ENCODE measurements around the gene TIAM1. TPM values are rescaled to one million over a fixed set of nuclear protein-coding genes. Genes with fewer than 3 reads are reported as not detected.

Gene TIAM1
- total RNA-seq, 1 experiment from 2014 or later: 3.7 TPM

- no peaks in the 10 kb centered on the region for H3K27me3 ChIP-seq (ENCODE audit: control insufficient read depth, insufficient read depth, low read length)
- in situ Hi-C loops (cut with HindIII; ENCODE audit: low pct_unique_long_range_greater_than_20kb, low sequenced_read_pairs): no loop called here
- BruUV-seq (replicated peaks): no TSS peak
- no peak for DNase-seq (ENCODE audit: low read depth, low spot score)
- H3K9me3 ChIP-seq (ENCODE audit: control insufficient read depth, insufficient read depth, low read depth, low read length): no peaks in the 10 kb centered on the region
- TF ChIP-seq SIN3A (IDR thresholded peaks at IDR 0.05; ENCODE audit: borderline replicate concordance, insufficient read depth, low read depth, low read length): no peak
- no peak for TF ChIP-seq POLR2AphosphoS5 (IDR thresholded peaks at IDR 0.05; ENCODE audit: low read depth, low read length)
- TF ChIP-seq, protein P1, sequence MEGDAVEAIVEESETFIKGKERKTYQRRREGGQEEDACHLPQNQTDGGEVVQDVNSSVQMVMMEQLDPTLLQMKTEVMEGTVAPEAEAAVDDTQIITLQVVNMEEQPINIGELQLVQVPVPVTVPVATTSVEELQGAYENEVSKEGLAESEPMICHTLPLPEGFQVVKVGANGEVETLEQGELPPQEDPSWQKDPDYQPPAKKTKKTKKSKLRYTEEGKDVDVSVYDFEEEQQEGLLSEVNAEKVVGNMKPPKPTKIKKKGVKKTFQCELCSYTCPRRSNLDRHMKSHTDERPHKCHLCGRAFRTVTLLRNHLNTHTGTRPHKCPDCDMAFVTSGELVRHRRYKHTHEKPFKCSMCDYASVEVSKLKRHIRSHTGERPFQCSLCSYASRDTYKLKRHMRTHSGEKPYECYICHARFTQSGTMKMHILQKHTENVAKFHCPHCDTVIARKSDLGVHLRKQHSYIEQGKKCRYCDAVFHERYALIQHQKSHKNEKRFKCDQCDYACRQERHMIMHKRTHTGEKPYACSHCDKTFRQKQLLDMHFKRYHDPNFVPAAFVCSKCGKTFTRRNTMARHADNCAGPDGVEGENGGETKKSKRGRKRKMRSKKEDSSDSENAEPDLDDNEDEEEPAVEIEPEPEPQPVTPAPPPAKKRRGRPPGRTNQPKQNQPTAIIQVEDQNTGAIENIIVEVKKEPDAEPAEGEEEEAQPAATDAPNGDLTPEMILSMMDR (IDR thresholded peaks at IDR 0.05): no peak
- TF ChIP-seq TCF7L2 (IDR thresholded peaks at IDR 0.05; ENCODE audit: low read depth, low read length): no peak
- TF ChIP-seq, protein P2, sequence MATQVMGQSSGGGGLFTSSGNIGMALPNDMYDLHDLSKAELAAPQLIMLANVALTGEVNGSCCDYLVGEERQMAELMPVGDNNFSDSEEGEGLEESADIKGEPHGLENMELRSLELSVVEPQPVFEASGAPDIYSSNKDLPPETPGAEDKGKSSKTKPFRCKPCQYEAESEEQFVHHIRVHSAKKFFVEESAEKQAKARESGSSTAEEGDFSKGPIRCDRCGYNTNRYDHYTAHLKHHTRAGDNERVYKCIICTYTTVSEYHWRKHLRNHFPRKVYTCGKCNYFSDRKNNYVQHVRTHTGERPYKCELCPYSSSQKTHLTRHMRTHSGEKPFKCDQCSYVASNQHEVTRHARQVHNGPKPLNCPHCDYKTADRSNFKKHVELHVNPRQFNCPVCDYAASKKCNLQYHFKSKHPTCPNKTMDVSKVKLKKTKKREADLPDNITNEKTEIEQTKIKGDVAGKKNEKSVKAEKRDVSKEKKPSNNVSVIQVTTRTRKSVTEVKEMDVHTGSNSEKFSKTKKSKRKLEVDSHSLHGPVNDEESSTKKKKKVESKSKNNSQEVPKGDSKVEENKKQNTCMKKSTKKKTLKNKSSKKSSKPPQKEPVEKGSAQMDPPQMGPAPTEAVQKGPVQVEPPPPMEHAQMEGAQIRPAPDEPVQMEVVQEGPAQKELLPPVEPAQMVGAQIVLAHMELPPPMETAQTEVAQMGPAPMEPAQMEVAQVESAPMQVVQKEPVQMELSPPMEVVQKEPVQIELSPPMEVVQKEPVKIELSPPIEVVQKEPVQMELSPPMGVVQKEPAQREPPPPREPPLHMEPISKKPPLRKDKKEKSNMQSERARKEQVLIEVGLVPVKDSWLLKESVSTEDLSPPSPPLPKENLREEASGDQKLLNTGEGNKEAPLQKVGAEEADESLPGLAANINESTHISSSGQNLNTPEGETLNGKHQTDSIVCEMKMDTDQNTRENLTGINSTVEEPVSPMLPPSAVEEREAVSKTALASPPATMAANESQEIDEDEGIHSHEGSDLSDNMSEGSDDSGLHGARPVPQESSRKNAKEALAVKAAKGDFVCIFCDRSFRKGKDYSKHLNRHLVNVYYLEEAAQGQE (IDR thresholded peaks at IDR 0.05; ENCODE audit: insufficient read depth in 1 of 2, low read depth in 2 of 2, low read length in 1 of 2): no peak
- intact Hi-C loops (cut with micrococcal nuclease; ENCODE audit: unreplicated experiment): no loop called here
- POLR2A ChIA-PET: interaction anchor here (0.7 kb wide), 1 partner anchor 437 kb away, joined by 3 read pairs; no protein-coding TSS in a partner anchor
- no peaks in the 10 kb centered on the region for H3K4me1 ChIP-seq (ENCODE audit: control insufficient read depth, insufficient read depth, low read length)
- CTCF ChIA-PET: no interaction called here
- no peak overlapping the region for H3K27ac ChIP-seq (ENCODE audit: low read length)
- no peak overlapping the region for H3K4me3 ChIP-seq (ENCODE audit: low read depth in 2 of 2, low read length in 2 of 2)
- no peak for ATAC-seq
- H3K36me3 ChIP-seq (ENCODE audit: control insufficient read depth, insufficient read depth, low read length): no peaks in the 10 kb centered on the region
These were observed 179.1 kb downstream of the TIAM1 start for GRCh38 chr21:31164713-31165694.

GRCh38 chr21:31162827-31163226 lies 181.2 kb downstream of the TIAM1 start:
- no TSS peak for BruUV-seq (replicated peaks)
- ChIA-PET POLR2A (no interaction called here), CTCF (no interaction called here)
- no peak for ATAC-seq
- intact Hi-C loops (cut with micrococcal nuclease; ENCODE audit: unreplicated experiment): no loop called here
- H3K27me3 ChIP-seq (ENCODE audit: control insufficient read depth, insufficient read depth, low read length): no peaks in the 10 kb centered on the region; the same call in 1 of the 2 replicates
- no peak overlapping the region for H3K27ac ChIP-seq (ENCODE audit: low read length)
- H3K36me3 ChIP-seq (ENCODE audit: control insufficient read depth, insufficient read depth, low read length): no peaks in the 10 kb centered on the region
- no peak for DNase-seq (ENCODE audit: low read depth, low spot score)
- no peaks in the 10 kb centered on the region for H3K9me3 ChIP-seq (ENCODE audit: control insufficient read depth, insufficient read depth, low read depth, low read length)
- TF ChIP-seq POLR2AphosphoS5 (IDR thresholded peaks at IDR 0.05; ENCODE audit: low read depth, low read length) (no peak), TCF7L2 (IDR thresholded peaks at IDR 0.05; ENCODE audit: low read depth, low read length) (no peak), SIN3A (IDR thresholded peaks at IDR 0.05; ENCODE audit: borderline replicate concordance, insufficient read depth, low read depth, low read length) (no peak)
- TF ChIP-seq, protein P2 (IDR thresholded peaks at IDR 0.05; ENCODE audit: insufficient read depth in 1 of 2, low read depth in 2 of 2, low read length in 1 of 2): no peak
- TF ChIP-seq, protein P1 (IDR thresholded peaks at IDR 0.05): no peak
- H3K4me3 ChIP-seq (ENCODE audit: low read depth in 2 of 2, low read length in 2 of 2): no peak overlapping the region
- H3K4me1 ChIP-seq (ENCODE audit: control insufficient read depth, insufficient read depth, low read length): no peaks in the 10 kb centered on the region
- in situ Hi-C loops (cut with HindIII; ENCODE audit: low pct_unique_long_range_greater_than_20kb, low sequenced_read_pairs): no loop called here
